ENCODE measurements around the gene AFAP1L2.

Gene AFAP1L2

GRCh38 chr10:114404171-114405010 lies at the start of gene AFAP1L2:
TSS of gene AFAP1L2 (minus strand) at chr10:114404502. CDS start at chr10:114404455, 47 bp downstream.
- no peak for DNase-seq

GRCh38 chr10:114453576-114453975 lies 49.3 kb upstream of the AFAP1L2 start:
- DNase-seq, result no peak

GRCh38 chr10:114448897-114449296 lies 44.6 kb upstream of the AFAP1L2 start:
- no peak for DNase-seq

- no peak for DNase-seq
Measured at GRCh38 chr10:114445332-114445731, 41.0 kb upstream of the AFAP1L2 start.

- DNase-seq, result no peak
Measured at GRCh38 chr10:114444819-114445218, 40.5 kb upstream of the AFAP1L2 start.

- no peak for DNase-seq
Measured at GRCh38 chr10:114442091-114442630, 37.9 kb upstream of the AFAP1L2 start.

GRCh38 chr10:114441107-114441506 lies 36.8 kb upstream of the AFAP1L2 start:
- DNase-seq, result no peak

- no peak for DNase-seq
Measured at GRCh38 chr10:114437473-114438292, 33.4 kb upstream of the AFAP1L2 start.

- DNase-seq, result no peak
Measured at GRCh38 chr10:114436941-114437340, 32.6 kb upstream of the AFAP1L2 start.

- no peak for DNase-seq
Measured at GRCh38 chr10:114432566-114433093, 28.3 kb upstream of the AFAP1L2 start.

- DNase-seq, result no peak
Measured at GRCh38 chr10:114431414-114432135, 27.3 kb upstream of the AFAP1L2 start.

GRCh38 chr10:114430688-114431413 lies 26.5 kb upstream of the AFAP1L2 start:
- DNase-seq, result no peak

GRCh38 chr10:114429581-114430335 lies 25.5 kb upstream of the AFAP1L2 start:
- no peak for DNase-seq

- no peak for DNase-seq
Measured at GRCh38 chr10:114427124-114427852, 23.0 kb upstream of the AFAP1L2 start.

- DNase-seq, result no peak
Measured at GRCh38 chr10:114426476-114426875, 22.2 kb upstream of the AFAP1L2 start.

GRCh38 chr10:114420811-114421485 lies 16.6 kb upstream of the AFAP1L2 start:
- no peak for DNase-seq

- no peak for DNase-seq
Measured at GRCh38 chr10:114418109-114418508, 13.8 kb upstream of the AFAP1L2 start.

- DNase-seq, result no peak
Measured at GRCh38 chr10:114412907-114413797, 8.8 kb upstream of the AFAP1L2 start.

GRCh38 chr10:114408968-114409444 lies 4.7 kb upstream of the AFAP1L2 start:
- no peak for DNase-seq
